DMS79 treated with DMSO at 0.1 percent for 48 hours (cell line): Measurements from ENCODE around the gene FOXA3.

Experiments used
- DNase-seq: peaks from one replicate; lab custom pipeline; 2025; lab: John Stamatoyannopoulos, UW

Gene FOXA3

GRCh38 chr19:45922281-45922680, 58.2 kb downstream of the FOXA3 start:
- no peak for DNase-seq
